ENCODE measurements around the gene HGF.

HGF gene

GRCh38 chr7:81745637-81746036, 24.2 kb downstream of the HGF start (continued):
- TF ChIP-seq ISL1 (CRISPR knock-in tag; IDR thresholded peaks at IDR 0.05), result peak; percentile 91
- no peak for TF ChIP-seq BACH2 (CRISPR knock-in tag; IDR thresholded peaks at IDR 0.05; ENCODE audit: borderline replicate concordance)
- TF ChIP-seq ZNF70 (CRISPR knock-in tag; IDR thresholded peaks at IDR 0.05), result no peak
- peak; percentile 85 for TF ChIP-seq ZC3H10 (CRISPR knock-in tag; IDR thresholded peaks at IDR 0.05)
- no peak for TF ChIP-seq OSR1 (CRISPR knock-in tag; IDR thresholded peaks at IDR 0.05)

- TF ChIP-seq ZC3H10 (CRISPR knock-in tag; IDR thresholded peaks at IDR 0.05) (no peak), ESRRG (CRISPR knock-in tag; IDR thresholded peaks at IDR 0.05) (0 out of 2 replicates have a peak, but pooled peaks have one; percentile 14), PPARA (CRISPR knock-in tag; IDR thresholded peaks at IDR 0.05; ENCODE audit: borderline replicate concordance) (no peak), SNAI2 (CRISPR knock-in tag; IDR thresholded peaks at IDR 0.05) (no peak)
- TF ChIP-seq, protein P1, sequence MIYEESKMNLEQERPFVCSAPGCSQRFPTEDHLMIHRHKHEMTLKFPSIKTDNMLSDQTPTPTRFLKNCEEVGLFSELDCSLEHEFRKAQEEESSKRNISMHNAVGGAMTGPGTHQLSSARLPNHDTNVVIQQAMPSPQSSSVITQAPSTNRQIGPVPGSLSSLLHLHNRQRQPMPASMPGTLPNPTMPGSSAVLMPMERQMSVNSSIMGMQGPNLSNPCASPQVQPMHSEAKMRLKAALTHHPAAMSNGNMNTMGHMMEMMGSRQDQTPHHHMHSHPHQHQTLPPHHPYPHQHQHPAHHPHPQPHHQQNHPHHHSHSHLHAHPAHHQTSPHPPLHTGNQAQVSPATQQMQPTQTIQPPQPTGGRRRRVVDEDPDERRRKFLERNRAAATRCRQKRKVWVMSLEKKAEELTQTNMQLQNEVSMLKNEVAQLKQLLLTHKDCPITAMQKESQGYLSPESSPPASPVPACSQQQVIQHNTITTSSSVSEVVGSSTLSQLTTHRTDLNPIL (CRISPR knock-in tag; IDR thresholded peaks at IDR 0.05; ENCODE audit: low read depth), result no peak
- TF ChIP-seq, protein P2, sequence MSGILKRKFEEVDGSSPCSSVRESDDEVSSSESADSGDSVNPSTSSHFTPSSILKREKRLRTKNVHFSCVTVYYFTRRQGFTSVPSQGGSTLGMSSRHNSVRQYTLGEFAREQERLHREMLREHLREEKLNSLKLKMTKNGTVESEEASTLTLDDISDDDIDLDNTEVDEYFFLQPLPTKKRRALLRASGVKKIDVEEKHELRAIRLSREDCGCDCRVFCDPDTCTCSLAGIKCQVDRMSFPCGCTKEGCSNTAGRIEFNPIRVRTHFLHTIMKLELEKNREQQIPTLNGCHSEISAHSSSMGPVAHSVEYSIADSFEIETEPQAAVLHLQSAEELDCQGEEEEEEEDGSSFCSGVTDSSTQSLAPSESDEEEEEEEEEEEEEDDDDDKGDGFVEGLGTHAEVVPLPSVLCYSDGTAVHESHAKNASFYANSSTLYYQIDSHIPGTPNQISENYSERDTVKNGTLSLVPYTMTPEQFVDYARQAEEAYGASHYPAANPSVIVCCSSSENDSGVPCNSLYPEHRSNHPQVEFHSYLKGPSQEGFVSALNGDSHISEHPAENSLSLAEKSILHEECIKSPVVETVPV (CRISPR knock-in tag; IDR thresholded peaks at IDR 0.05), result no peak
- no peak for ATAC-seq
Observed at GRCh38 chr7:81744389-81744788, 25.5 kb downstream of the HGF start.

- ATAC-seq, result no peak
- no peak for TF ChIP-seq ESRRG (CRISPR knock-in tag; IDR thresholded peaks at IDR 0.05)
- TF ChIP-seq PPARA (CRISPR knock-in tag; IDR thresholded peaks at IDR 0.05; ENCODE audit: borderline replicate concordance), result no peak
- TF ChIP-seq, protein P1 (CRISPR knock-in tag; IDR thresholded peaks at IDR 0.05; ENCODE audit: low read depth), result no peak
- no peak for TF ChIP-seq POU6F1 (CRISPR knock-in tag; IDR thresholded peaks at IDR 0.05; ENCODE audit: borderline replicate concordance, low read depth)
- TF ChIP-seq ZNF8 (CRISPR knock-in tag; IDR thresholded peaks at IDR 0.05), result no peak
- TF ChIP-seq ZNF565 (CRISPR knock-in tag; conservative IDR thresholded peaks at IDR 0.05; ENCODE audit: low read depth), result no peak
- no peak for TF ChIP-seq ZFP30 (CRISPR knock-in tag; IDR thresholded peaks at IDR 0.05)
- TF ChIP-seq ZFP3 (CRISPR knock-in tag; IDR thresholded peaks at IDR 0.05), result no peak
- no peak for TF ChIP-seq RARB (CRISPR knock-in tag; IDR thresholded peaks at IDR 0.05)
- no peak for TF ChIP-seq CSDC2 (CRISPR knock-in tag; IDR thresholded peaks at IDR 0.05)
- no peak for TF ChIP-seq TSHZ2 (CRISPR knock-in tag; IDR thresholded peaks at IDR 0.05)
- no peak for TF ChIP-seq OSR1 (CRISPR knock-in tag; IDR thresholded peaks at IDR 0.05)
- no peak for TF ChIP-seq SNAI2 (CRISPR knock-in tag; IDR thresholded peaks at IDR 0.05)
- no peak for TF ChIP-seq ISL1 (CRISPR knock-in tag; IDR thresholded peaks at IDR 0.05)
- TF ChIP-seq, protein P3, sequence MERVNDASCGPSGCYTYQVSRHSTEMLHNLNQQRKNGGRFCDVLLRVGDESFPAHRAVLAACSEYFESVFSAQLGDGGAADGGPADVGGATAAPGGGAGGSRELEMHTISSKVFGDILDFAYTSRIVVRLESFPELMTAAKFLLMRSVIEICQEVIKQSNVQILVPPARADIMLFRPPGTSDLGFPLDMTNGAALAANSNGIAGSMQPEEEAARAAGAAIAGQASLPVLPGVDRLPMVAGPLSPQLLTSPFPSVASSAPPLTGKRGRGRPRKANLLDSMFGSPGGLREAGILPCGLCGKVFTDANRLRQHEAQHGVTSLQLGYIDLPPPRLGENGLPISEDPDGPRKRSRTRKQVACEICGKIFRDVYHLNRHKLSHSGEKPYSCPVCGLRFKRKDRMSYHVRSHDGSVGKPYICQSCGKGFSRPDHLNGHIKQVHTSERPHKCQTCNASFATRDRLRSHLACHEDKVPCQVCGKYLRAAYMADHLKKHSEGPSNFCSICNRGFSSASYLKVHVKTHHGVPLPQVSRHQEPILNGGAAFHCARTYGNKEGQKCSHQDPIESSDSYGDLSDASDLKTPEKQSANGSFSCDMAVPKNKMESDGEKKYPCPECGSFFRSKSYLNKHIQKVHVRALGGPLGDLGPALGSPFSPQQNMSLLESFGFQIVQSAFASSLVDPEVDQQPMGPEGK (CRISPR knock-in tag; IDR thresholded peaks at IDR 0.05; ENCODE audit: borderline replicate concordance), result no peak
- no peak for TF ChIP-seq TCF4 (CRISPR knock-in tag; IDR thresholded peaks at IDR 0.05; ENCODE audit: borderline replicate concordance)
- no peak for TF ChIP-seq ZNF70 (CRISPR knock-in tag; IDR thresholded peaks at IDR 0.05)
- TF ChIP-seq, protein P2 (CRISPR knock-in tag; IDR thresholded peaks at IDR 0.05), result no peak
- TF ChIP-seq GLIS3 (CRISPR knock-in tag; IDR thresholded peaks at IDR 0.05), result no peak
- no peak for TF ChIP-seq ARNTL (CRISPR knock-in tag; IDR thresholded peaks at IDR 0.05; ENCODE audit: borderline replicate concordance, low read depth)
Observed at GRCh38 chr7:81743665-81744064, 26.2 kb downstream of the HGF start.

Data from SK-N-SH treated with all-trans-retinoic acid at 6 μM for 48 hours (cell line).